ENCODE results near the gene SGCA. TPM values are rescaled to one million over a fixed set of nuclear protein-coding genes. Genes with fewer than 3 reads are reported as not detected.

Gene SGCA
- total RNA-seq, 1 experiment from 2014 or later = 0.24 TPM

- Histone ChIP-seq H3K23me2 (ENCODE audit: insufficient read length, low read depth, low read length, poor library complexity, severe bottlenecking) (no peaks in the 10 kb centered on the region), H3K18ac (ENCODE audit: insufficient read length, low read depth, low read length) (no peak overlapping the region), H2BK12ac (ENCODE audit: insufficient read length, low read depth, low read length) (no peak overlapping the region), H3K79me1 (ENCODE audit: insufficient read depth, low read depth, low read length, poor library complexity, severe bottlenecking) (no peaks in the 10 kb centered on the region), H2AK5ac (ENCODE audit: insufficient read length, low read length) (no peak overlapping the region), H2AFZ (ENCODE audit: low read length) (no peak overlapping the region), H3K4me1 (ENCODE audit: insufficient read depth, low read length) (no peaks in the 10 kb centered on the region), H3K23ac (ENCODE audit: insufficient read length, low read depth, low read length) (no peak overlapping the region), H4K20me1 (ENCODE audit: control insufficient read depth, insufficient read depth, insufficient read length) (no peaks in the 10 kb centered on the region), H3K27me3 (ENCODE audit: insufficient read depth, low read length) (no peaks in the 10 kb centered on the region), H2BK120ac (ENCODE audit: low read depth, low read length, poor library complexity, severe bottlenecking) (no peak overlapping the region), H3K9ac (ENCODE audit: extremely low read depth, insufficient read length, low read length) (no peak overlapping the region), H3K14ac (ENCODE audit: insufficient read depth, low read length) (no peak overlapping the region), H3K9me3 (ENCODE audit: control insufficient read depth, low read depth, low read length) (no peaks in the 10 kb centered on the region), H3K79me2 (ENCODE audit: insufficient read depth, low read length) (no peaks in the 10 kb centered on the region), H3T11ph (ENCODE audit: low read length) (no peak overlapping the region), H3K56ac (ENCODE audit: insufficient read length, low read depth, low read length) (no peak overlapping the region), H4K5ac (ENCODE audit: insufficient read length, low read depth, low read length) (no peak overlapping the region), H2BK15ac (ENCODE audit: low read depth, low read length) (no peak overlapping the region), H3K4me2 (ENCODE audit: insufficient read depth, insufficient read length, low read length) (no peak overlapping the region), H2BK5ac (ENCODE audit: insufficient read length, low read length) (no peak overlapping the region), H3K27ac (ENCODE audit: insufficient read length, low read depth, low read length) (no peak overlapping the region), H3K4ac (ENCODE audit: low read depth, low read length) (no peak overlapping the region), H4K91ac (ENCODE audit: insufficient read length, low read depth, low read length) (no peak overlapping the region), H2BK20ac (ENCODE audit: low read depth, low read length, poor library complexity, severe bottlenecking) (no peak overlapping the region), H4K8ac (replicated peaks; ENCODE audit: insufficient read length, low read depth, low read length) (no peak overlapping the region)
- no CpG with 5 or more reads among the region's 16 CpGs for WGBS (ENCODE audit: extremely low coverage, insufficient read length, low lambda C conversion rate)
- no peak for DNase-seq
- Mint-ChIP-seq H3K4me1 (no peaks in the 10 kb centered on the region), H3K27ac (no peak overlapping the region), H3K36me3 (ENCODE audit: insufficient read depth in 1 of 3, low read depth in 3 of 3) (peaks cover 5 to 85% (median 74%) of the 10 kb centered on the region in 3 experiments; a peak in 6 of 7 replicates), H3K9me3 (no peaks in the 10 kb centered on the region), H3K4me3 (no peak overlapping the region), H3K27me3 (ENCODE audit: low read depth) (no peaks in the 10 kb centered on the region)
- no peak for TF ChIP-seq CTCF (conservative IDR thresholded peaks at IDR 0.05)
Observed at GRCh38 chr17:50192618-50193291, 26.9 kb downstream of the SGCA start.

Data from H9 (cell line).